HG03108 (cell line): ENCODE data around the gene WDHD1.
"Not testable (repeated sequence)": the region's sequence is repeated elsewhere in the genome, so short reads cannot be mapped to it uniquely, and the experiment has no call there.

Source experiments
- ATAC-seq: cut with Tn5 transposase; IDR thresholded peaks from one replicate; pipeline ENCODE4 v1.9.1; 2021; ENCODE audit warnings: moderate library complexity; ENCODE audit not compliant: unreplicated experiment

The WDHD1 gene

GRCh38 chr14:55051165-55051422 is 24.2 kb upstream of the WDHD1 start:
- ATAC-seq = peak; percentile 14

GRCh38 chr14:55048900-55049436 is 22.1 kb upstream of the WDHD1 start:
- ATAC-seq = no peak

- no peak for ATAC-seq
Measured at GRCh38 chr14:55047301-55048053, 20.6 kb upstream of the WDHD1 start.

GRCh38 chr14:55045087-55045486 is 18.2 kb upstream of the WDHD1 start:
- ATAC-seq = no peak

- no peak for ATAC-seq
Measured at GRCh38 chr14:55043528-55043927, 16.6 kb upstream of the WDHD1 start.

- no peak for ATAC-seq
Measured at GRCh38 chr14:55038708-55039107, 11.8 kb upstream of the WDHD1 start.

- not testable (repeated sequence) for ATAC-seq
Measured at GRCh38 chr14:55037995-55038394, 11.1 kb upstream of the WDHD1 start.

- ATAC-seq = no peak
Measured at GRCh38 chr14:55031190-55031589, 4.3 kb upstream of the WDHD1 start.

GRCh38 chr14:55028476-55028875 is 1.6 kb upstream of the WDHD1 start:
- no peak for ATAC-seq

DNA sequence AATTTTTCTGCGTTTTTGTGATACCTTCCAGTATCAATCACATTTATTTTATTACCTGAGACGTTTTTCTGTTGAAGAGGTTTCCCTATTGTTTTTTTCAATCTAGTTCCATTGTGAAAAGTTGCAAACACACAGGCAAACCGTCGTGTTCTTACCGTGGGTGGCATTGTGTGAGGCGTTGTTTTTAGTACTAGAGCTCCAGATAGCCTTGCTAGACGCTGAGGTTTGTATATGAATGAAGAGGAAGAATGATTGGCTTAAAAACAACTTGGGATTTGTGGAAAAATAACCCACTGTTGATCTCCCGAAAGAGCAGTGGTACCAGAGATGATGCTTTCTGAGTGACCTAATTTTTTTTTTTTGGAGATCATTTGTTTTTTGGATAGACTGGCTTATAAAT is 1.2 kb upstream of the WDHD1 start:
- ATAC-seq = no peak

GRCh38 chr14:55026441-55026792 is 482 bp downstream of the WDHD1 start:
- ATAC-seq = no peak

DNA sequence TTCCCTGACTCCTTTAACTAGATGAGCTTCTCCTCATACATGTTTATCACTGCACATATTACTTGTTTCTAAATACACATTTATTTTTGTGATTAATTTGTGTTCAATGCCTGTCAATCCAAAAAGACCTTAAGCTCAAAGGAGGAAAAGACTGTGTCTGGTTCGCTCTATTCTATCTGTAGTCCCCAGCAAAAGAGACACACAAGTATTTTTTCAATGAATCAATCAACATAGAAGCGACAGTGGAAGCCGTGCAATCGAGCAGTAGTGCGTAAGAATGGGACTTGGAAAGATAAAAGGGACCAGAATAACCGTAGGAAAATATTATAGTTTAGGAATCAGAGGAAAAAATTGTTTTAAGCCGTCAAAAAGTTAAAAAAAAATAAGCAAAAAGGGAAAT is 951 bp downstream of the WDHD1 start:
- no peak for ATAC-seq

DNA sequence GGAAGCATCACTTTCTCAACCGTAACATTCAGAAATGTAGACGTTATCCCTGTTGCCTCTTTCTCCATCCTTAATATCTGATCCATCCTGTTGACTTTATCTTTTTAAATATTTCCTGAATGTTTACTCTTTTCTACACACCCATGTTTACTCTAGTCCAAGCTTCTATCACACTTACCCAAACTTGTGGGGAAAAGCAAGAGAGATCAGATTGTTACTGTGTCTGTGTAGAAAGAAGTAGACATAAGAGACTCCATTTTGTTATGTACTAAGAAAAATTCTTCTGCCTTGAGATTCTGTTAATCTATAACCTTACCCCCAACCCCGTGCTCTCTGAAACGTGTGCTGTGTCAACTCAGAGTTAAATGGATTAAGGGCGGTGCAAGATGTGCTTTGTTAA is 2.5 kb downstream of the WDHD1 start:
- ATAC-seq = not testable (repeated sequence)

DNA sequence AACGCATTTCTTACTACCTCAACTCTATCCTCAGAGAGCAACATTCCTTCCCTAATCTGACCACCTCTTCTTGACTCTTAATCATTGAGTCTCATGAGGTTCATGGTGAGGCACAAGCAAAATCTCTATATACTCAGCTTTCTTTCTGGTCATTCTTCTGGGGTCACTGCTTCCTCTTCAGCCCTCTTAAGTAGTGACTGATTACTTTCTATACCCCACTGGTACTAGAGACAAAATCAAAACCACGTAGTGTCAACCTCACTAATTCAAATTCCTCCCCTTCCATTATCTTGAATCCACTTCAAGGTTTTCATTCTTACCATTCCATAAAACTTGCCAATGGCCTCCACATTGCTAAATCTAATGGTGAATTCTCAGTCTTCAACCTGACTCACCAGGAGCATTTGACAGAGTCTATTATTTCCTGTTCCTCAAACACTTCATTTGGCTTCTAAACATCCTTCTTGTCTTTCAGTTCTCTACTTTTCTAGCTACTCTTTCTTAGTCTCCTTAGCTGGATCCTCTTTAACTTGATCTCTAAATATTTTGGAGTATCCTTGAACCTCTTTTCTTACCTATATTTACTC is 6.8 kb downstream of the WDHD1 start:
- no peak for ATAC-seq

- no peak for ATAC-seq
Measured at GRCh38 chr14:55015006-55015405, 11.9 kb downstream of the WDHD1 start.

- no peak for ATAC-seq
Measured at GRCh38 chr14:55005071-55005470, 21.8 kb downstream of the WDHD1 start.

DNA sequence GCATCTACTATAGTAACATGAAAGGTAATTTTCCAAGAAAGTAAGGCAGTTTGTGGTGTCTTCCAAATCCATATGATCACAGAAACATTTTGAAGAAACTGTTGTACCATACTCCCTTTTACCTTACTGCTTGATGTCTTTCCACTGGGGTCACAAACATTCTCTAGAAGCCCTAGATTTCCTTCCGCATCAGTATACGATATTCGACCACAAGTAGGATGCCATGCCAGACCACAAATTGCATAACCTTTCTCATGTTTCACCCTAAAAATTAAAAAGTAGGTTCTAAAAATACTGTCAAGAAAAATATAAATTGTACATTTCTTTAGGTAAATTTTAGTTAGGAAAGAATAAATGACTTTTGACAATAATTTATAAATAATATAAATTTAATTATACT is 26.5 kb downstream of the WDHD1 start:
- ATAC-seq = no peak

DNA sequence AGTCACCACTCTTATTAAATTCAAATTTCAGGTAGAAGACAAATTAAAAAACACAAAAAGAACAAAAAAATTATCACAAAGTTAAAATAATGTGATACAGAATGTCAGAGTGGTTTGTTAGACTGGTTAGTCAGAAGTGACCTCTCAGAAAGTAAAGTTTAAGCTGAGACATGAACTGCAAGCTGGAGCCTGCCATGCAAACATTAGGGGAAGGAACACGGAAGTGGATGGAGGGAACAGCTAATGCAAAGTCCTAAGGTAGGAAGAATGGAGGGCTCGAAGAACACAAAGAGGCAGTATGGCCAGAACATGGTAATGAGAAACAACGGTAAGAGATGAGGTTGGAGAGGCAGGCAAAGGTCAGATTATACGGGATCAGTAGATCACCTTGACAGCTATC is 41.7 kb downstream of the WDHD1 start:
- no peak for ATAC-seq

GRCh38 chr14:54981698-54982097 is 45.2 kb downstream of the WDHD1 start:
- no peak for ATAC-seq

- no peak for ATAC-seq
Measured at GRCh38 chr14:54979039-54979438, 47.9 kb downstream of the WDHD1 start.

GRCh38 chr14:54976316-54976715 is 50.6 kb downstream of the WDHD1 start:
- no peak for ATAC-seq

DNA sequence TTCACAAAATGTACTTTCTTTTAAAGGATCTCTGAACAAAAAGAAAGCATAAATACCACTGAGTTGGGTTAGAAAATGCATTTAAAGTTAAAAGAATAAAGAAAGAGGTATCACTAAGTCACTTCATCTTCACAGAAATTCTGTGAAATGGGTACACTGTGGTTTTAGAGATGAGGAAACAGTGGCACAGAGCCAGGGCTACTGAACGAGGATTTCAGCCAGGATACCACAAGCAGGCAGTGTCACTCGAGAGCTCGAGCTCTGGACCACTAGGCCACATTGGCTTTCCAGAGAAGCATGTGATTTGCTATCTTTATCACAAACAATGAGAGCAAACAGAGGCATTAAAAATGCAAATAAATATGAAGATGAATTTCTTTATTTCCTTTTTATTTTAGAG is 51.0 kb downstream of the WDHD1 start:
- no peak for ATAC-seq
